G401.6 (cell line): ENCODE results near the gene SRPRB.

ENCODE experiments used
- FAIRE-seq: peaks from 2 replicates; lab custom pipeline; 2012; peaks lifted over from hg19 to GRCh38; lab: Jason Lieb, UNC

Gene SRPRB

DNA sequence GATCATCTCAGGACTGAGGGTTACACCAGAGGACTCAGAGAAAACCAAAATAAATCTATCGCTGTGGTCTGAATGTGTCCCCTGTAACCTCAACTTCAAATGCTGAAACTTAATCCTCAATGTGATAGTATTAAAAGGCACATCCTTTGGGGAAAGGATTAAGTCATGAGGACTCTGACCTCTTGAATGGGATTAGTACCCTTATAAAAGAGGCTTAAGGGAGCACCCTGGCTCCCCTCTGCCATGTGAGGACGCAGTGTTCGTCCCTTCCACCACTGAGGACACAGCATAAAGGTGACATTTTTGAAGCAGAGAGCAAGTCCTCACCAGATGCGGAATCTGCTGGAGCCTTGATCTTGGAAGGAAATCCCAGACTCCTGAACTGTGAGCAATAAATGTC lies 39.5 kb downstream of the SRPRB start:
- no peak for FAIRE-seq

DNA sequence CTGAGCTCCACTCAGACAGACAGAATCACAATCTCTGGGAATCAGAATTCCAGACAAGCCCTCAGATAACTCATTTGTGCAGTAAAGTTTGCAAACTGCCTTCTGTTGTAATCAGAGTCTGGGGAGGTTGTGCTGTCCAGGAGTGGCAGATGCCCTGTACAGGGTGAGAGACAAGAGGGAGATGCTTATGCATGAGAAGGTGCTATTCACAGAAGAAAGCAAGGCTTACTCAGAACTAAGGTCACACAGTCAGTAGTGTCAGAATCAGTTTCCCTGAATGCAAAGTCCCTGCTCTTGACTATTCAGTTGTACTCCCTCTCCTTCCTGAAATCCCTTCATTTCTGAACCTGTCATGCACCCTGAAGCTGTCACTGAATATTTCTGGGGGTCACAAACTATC lies 43.7 kb downstream of the SRPRB start:
- no peak for FAIRE-seq

DNA sequence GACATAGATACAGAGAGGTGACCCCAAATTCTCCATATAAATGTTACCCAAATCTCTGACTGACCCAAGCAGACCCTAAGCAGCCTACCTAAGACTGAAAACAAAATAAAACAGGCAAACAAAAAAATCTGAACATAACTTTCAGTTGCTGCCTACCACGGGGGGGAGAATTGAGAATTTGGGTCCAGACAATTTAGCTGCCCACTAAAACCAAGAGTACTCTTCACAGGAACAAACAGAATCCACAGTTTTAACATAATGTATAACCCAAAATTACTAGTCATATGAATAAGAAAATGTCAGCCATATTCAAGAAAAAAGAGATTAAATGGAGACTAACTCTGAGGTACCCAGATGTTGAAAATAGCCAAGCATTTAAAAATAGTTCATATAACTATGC lies 44.4 kb downstream of the SRPRB start:
- no peak for FAIRE-seq

DNA sequence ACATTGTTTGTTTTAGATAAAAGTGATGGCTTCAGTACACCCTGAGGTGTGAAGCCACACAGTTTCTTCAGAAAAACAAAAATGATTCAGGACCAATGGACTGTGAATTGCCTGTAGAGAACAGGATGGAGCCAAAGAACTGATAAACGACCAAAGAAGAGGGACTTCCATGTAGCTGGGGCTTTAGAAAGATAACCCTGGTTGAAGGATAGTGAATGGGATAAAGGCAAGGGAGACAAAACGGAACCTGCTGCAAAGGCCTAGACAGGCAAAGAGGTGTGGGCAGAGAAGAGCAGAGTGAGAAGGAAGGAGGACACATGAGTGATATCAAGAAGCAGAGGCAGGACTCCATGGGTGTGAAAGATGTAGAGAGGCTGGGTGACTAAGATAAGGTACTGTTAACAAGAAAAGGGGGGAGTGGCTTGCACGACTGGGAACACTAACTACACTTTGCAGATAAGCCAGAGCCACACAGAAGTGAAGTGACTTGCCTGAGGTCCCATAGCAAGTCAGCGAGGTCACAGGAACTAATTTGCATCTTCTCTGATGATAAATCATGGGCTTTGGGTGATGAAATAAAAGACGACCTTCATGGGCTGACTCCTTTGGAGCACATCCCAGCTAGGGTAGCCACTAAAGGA lies 45.8 kb downstream of the SRPRB start:
- no peak for FAIRE-seq

DNA sequence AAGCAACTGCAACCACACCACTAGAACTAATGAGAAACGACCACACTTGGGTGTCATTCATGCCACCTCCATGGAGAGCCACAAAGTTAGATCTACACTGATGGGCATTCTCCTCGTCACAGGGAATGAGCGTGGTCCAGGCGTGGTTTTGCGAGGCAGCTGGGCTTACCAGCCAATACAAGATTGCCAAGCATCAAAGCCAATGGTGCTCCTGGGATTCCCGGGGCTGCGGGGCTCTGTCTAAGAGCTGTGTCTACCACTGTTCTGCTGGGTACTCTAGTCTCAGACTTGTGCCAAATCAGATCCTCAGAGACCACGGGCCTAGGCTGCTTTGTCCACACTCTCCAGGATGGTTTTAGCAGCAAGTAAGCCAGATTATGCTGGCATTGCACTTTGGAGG lies 46.3 kb downstream of the SRPRB start:
- no peak for FAIRE-seq

DNA sequence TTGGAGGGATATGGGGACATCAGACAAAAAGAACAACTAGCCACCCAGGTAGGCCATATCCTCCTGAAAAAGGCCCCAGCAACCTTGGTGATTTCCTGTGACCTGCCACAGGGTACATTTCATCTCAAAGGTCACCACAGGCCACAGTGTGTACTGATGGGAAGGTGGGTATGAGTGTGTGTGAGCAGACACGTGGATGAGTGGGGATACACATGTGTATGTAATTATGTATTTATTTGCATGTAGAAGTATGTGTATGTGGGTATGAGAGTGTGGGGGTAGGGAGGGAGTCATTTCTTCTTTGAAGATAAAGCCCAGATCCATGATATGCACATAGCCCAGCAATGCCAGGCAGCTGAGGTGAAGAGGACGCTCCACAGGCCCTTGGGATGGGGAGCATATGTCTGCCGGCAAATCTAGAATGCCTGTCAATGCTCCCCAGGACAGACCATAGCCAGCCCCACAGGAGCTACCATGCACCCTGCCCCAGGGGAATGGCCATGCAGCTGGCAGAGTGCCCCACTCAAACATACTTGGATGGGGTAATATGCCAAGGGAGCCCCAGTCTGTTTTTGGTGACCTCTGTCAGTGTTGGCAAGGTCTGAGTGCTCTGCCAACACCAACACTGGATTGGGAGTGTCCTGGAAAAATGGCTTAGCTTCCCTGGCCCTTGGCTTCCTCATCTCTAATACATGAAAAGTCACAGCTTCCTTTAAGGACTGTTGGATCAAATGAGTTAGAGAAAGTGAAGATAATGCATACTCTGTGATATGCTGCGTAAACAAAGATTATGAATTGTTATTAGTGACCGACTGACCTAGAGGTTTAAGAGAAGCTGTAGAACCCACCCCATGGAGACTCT lies 47.7 kb downstream of the SRPRB start:
- FAIRE-seq = no peak

DNA sequence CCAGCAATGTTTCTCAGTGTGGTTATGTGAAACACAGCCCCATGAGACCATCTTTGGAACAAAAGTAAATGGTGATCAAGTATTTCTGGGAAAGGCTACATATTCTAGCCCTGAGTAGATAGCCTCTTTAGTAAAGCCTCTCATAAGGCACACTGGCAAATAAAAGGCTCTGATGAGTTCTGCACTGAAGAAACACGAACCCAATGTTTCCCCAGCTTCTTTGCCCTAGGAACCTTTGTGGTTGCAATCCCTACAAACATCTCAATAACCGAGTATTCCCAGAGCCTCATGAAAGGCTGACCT lies 48.3 kb downstream of the SRPRB start:
- FAIRE-seq = no peak

DNA sequence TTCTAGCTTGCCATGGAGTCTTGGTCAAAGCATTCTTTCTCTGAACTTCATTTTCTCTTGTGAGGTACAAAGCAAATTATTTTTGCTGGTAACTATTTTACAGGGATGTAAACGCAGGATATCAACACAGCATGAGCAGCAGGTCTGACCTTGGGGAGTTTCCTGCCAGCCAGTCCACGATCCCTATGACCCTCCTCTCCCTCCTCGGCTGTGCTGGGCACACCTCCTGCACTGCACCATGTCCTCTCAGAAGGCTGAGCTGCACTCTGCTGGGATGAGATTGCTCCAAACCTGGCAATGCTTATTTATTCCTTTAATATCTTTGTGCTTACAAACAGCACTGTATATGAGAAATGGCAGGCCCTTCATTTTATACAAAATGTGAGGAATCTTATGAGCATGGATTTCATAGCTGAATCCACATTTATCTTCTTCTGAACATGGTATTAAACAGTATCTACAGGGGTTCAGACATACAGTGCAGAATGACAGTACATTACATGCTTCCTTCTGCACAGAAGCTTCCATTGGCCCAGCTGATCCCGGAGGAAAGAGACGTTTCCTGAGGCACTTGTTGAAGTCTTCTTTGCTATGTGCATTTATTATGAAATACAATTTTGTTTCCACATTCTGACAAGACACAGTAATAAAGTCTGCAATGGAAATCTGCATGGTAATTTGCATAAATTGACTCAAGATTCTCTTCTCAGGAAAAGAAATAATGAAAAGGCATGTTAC lies 48.8 kb downstream of the SRPRB start:
- FAIRE-seq = no peak

DNA sequence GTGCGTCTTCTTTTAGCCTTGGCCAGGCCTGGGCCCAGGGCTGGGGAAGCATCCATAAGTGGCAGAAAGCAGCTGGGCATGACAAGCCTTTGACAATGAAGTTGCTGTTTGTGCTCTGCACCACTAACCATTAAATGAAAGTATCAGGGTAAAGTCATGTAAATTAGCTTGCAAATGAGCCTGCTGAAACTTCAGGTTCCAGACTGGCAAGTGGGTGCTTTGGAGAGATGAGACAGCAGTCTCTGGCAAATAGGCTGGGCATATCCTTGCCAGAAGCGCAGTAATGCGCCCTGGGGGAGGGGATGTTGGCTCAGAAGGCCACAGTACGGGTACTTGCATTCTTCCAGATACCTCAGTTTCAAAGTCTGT lies 49.4 kb downstream of the SRPRB start:
- FAIRE-seq = no peak

DNA sequence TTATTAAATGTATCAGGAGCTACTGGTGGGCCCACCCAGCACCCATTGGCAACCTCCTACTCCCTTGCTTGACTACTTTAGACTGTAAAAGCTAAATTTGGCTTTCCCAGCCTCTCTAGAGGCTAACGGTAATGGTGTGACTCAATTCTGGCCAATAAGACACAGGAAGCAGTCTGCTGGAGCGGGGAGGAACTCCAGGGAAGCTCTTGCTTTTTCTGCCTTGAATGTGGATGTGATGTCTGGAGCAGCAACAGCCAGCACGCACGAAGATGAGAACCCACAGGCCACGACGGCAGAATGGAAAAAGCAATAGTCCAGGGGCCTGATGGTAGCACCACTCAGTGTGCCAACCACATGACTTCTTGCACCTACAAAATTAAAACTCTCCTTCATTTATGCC lies 50.2 kb downstream of the SRPRB start:
- FAIRE-seq = no peak

DNA sequence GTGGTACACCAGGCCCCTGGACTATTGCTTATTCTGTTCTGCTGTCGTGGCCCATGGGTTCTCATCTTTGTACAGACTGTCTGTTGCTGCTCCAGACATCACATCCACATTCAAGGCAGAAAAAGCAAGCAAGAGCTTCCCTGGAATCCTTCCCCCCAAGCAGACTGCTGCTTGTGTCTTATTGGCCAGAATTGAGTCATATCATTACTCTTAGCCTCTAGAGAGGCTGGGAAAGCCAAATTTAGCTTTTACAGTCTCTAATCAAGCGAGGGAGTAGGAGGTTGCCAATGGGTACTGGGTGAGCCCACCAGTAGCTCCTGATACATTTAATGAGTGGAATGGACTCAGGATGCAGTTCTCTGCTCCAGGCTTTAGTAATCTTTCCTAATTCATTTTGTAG lies 50.7 kb downstream of the SRPRB start:
- FAIRE-seq = no peak

DNA sequence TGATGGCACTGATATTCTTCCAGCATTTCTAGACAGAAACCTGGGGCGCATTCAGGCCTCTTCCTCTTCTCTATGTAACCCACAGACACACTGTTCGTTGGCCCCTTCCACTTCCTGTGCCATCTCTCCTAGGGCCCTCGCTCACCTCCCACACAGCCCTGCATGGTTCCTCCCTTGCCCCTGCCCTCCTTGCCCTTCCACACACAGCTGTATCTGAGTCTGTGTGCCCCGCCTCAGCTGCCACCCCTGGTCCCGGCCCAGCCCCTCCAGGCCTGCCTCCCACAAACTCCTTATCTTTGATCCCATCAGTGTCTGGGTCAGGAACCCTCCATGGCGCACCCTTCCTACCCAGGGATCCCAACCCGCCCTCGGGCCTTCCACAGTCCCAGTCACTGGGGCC lies 52.2 kb downstream of the SRPRB start:
- FAIRE-seq = no peak

DNA sequence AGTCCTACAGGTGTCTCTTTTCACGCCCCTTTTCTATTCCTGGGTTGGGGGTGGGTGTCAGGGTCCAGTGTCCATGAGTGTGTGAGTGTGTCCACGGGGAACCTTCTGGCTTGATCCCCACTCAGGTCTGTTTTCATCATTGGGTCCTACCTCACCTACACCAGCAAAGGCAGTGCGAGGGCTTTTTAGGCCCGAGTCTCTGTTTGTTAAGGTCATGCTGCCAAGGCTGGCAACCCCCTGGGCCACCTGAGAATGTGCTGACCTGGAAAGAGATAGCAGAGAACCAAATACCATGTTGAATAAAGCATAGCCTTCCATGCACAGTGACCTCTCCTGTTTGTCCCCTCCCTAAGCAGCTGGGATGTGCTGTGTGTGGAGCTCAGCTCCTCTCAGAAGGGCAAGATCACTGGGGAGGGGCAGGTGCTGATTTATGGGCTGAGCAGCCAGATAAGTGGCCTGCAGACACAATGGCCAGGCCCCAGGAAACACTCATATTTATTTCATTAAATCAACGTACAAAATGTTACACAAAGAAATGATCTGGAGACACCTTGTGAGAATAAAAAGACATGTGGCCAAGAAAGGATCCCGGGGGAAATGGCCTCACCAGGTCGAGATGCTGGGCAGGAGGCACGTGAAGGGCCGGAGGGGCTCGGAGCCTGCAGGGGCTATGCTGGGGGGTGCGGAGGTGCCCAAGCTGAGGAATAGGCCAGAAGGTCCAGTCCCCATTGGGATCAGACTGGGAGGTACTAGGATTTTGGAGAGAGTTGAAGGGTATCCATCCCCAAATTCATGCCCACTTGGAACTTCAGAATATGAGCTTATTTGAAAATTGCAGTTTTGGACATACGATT lies 54.0 kb downstream of the SRPRB start:
- FAIRE-seq = no peak

DNA sequence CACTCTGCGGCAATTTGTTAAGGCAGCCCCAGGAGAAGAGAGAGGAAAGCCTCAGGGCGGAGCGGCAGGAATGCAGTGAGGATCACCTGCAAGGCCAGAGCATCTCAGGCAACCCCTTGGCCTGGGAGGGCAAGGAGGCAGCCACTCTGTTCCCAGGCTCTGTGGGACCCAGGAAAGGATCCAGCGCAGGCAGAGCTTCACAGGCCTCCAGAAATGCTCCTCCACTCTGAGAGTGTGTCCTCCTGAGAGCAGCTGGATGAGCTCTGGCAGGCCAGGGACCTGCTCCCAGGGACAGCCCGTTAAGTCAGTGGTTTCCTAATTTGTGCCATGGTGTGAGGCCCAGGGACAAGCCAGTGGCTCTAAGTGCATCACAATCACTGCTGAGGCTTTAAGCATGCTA lies 54.9 kb downstream of the SRPRB start:
- FAIRE-seq = no peak

DNA sequence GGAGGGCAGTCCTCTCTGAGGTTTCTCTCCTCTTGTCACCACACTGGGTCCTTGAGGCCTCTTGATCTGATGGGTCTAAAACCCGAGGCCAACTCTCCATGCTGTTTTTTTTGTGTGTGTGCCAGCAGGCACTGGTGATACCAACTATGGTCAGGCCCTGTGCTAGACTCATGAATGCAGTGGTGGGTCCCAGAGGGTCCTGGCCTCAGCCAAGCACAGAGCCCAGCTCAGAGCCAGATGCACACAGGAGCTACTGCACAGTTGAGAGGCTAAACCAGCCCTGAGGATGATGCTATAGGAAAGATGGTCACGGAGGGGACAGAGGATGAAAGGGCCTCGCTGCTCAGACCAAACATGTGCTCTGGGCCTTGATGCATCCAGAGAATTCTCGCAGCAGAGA lies 56.5 kb downstream of the SRPRB start:
- no peak for FAIRE-seq

DNA sequence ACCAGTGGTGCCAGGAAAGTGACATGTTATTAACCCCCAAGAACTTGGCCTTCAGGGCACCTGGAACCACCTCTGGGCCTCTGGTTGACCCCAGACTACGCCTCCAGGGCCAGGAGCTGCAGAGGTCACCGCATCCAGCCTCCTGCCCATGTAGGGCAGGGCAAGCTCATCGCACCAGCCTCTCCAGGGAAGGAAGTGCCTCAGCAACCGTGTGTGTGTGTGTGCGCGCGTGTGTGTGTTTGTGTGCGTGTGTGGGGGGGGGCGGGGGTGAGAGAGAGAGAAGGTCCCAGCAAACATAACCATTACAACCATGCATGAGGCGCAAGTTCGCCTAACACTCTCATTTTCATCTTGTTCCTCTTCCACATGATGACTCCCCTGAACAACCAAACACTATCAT lies 58.3 kb downstream of the SRPRB start:
- FAIRE-seq = no peak

DNA sequence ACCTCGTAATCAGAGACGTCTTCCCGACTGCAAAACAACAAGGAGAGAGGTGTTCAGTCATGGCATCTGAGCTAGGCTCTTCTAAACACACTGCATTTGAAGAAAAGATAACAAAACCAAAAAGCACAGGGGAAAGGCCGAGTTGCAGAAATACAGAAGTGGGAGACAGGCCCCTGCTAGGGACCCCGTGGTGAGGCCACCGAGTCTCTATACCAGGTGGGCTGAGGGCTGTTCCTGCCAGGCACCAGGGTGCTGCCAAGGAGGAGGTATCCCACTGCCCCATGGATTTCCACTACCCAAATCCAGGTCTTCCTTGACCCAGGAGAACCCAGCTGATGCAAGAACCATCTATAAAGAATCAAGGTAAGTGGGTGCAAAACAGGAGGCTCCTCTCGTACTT lies 59.0 kb downstream of the SRPRB start:
- no peak for FAIRE-seq

DNA sequence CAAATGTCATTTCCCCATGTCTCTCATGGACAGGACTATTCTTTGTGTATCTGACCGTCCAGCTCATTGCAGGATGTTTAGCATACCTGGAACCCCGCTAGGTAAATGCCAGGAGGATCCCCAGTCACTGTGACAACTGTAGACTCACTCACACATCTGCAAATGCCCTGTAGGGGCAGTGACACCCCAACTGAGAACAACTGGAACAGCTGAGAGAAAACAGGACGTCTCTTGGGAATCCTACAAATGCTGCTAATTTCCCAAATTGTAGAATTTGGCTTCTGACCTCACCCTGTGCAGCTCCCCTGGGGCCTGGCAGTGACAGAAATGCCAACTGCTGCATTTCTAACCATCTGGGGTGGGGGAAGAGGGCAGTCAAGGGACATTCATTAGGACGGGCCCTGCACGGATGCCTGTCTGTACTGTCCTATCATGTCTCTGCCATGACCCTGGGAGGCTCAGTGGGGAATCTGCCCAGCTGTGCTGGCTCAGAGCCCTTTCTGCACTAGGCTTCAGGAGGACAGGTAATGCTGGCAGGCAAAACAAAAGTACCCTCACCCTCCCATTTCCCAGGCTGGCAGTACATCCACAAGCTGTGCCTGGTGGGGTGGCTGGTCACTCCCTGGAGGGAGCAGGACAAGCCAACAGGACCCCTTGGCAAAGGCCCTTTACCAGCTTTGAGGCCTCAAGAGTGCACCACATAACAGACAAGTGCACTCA lies 59.7 kb downstream of the SRPRB start:
- FAIRE-seq = no peak

DNA sequence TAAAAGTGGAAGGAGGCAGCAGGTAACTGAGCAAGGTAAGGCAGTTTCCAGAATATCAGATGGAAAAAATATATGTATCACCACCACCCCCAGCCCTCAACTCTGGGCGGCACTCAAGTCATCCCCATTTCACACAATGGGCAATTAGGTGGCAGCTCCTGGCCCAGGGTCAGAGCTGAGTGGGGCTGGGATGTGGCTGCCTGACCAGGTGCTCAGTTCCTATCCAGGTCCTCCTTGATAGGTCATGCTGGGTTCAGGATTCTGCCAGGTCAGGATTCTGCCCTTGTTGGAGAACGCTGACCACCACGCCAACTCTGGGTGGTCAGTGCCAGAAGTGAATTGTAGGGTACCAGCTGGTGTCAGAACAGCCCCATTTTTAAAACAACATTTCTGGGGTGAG lies 60.5 kb downstream of the SRPRB start:
- FAIRE-seq = no peak

DNA sequence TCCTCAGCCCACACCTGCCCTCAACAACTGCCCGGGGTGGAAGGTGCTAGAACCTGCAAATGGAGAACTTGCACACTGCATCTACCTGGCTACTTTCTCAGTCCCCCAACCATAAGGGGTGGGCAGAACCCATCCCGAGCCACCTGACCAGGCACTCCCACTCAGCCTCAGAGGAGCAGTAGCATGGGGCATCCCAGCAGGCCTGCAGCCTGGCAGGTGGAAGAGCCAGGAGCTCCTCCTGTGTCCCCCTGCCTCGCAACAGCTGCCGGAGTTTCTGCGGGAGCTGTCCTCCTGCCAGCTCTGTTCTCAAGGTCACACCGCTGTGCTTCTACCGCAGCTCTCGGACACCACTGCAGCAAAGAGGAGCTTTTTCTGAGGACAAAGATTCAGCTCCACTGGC lies 62.6 kb downstream of the SRPRB start:
- no peak for FAIRE-seq

DNA sequence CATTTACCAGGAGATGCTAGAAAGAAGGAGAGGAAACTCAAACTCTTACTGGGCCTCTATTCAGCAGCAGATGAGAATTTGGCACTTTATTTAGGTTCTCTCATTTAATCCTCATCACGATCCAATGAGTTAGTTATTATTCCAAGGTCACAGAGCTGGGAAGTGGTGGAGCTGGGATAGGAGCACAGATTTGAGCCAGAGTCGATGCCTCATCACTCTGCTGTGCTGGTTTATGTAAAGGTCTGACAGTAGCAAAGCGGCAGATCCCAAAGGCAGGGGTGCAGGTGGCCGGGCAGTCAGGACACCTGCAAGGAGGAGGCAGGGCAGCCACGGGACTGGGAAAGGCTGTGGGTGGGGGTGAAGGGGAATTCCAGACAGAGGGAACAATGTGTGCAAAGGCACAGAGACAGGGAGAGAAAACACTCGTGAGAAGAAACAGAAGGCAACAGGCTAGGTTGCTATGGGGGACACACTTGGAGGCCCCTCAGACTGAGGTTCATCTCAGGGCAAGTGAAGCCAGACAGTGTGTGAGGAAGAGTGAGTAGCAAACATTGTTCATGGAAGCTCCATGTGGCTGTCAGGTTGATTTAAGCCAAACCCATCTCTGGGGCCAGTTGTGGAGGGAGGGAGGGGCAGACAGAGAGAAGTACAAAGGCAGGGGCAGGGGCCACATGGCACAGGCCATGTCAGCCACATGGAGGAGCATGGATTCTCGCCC lies 63.3 kb downstream of the SRPRB start:
- FAIRE-seq = no peak
